Memory B cell (primary cell): Measurements from ENCODE around the gene SLC38A9.

ENCODE experiments used
- ATAC-seq: fragments of 150-1000 bp; cut with Tn5 transposase; 2 replicates; pipeline ENCODE4 v1.10.0; 2021; ENCODE audit warnings: low read depth, mild to moderate bottlenecking, moderate library complexity
- DNase-seq, 2 donors: peaks; one replicate each; pipeline ENCODE4 v3.0.0; 2022; ENCODE audit warnings: low spot score in 2 of 2
- H3K27ac Mint-ChIP-seq: one replicate; pipeline ENCODE4 v1.8.0; 2022; ENCODE audit warnings: mild to moderate bottlenecking, moderate library complexity, mixed read lengths
- H3K27me3 Mint-ChIP-seq: one replicate; pipeline ENCODE4 v1.8.0; 2022; ENCODE audit warnings: mixed read lengths
- H3K36me3 Mint-ChIP-seq: one replicate; pipeline ENCODE4 v1.8.0; 2022; ENCODE audit warnings: mild to moderate bottlenecking, mixed read lengths
- H3K4me1 Mint-ChIP-seq: one replicate; pipeline ENCODE4 v1.8.0; 2022; ENCODE audit warnings: mixed read lengths
- H3K4me3 Mint-ChIP-seq: one replicate; pipeline ENCODE4 v1.8.0; 2022; ENCODE audit warnings: mild to moderate bottlenecking, moderate library complexity, mixed read lengths
- H3K9me3 Mint-ChIP-seq: one replicate; pipeline ENCODE4 v1.8.0; 2022; ENCODE audit warnings: mixed read lengths

SLC38A9 gene

DNA sequence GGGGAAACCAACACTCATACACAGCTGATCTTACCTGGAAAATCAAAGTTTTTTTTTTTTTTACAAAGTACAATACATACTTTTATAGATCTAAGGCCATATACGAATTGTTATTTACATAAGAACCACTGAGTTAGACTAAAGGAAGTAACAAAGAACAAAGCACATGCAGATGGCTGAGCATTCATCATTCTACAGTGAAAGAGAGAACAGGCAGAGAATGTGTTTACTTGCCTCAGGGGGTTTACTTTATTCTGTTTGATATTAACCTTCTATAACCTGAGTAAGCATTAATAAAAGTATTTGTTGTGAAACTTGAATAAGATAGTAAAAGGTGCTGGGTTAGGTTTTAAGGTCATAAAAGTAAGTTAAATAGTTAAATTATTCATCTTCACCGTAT is 54.7 kb downstream of the SLC38A9 start:
- Mint-ChIP-seq H3K27me3 (no peaks in the 10 kb centered on the region), H3K4me3 (no peak overlapping the region), H3K4me1 (no peaks in the 10 kb centered on the region), H3K9me3 (no peaks in the 10 kb centered on the region), H3K36me3 (peaks cover 18% of the 10 kb centered on the region), H3K27ac (no peak overlapping the region)
- DNase-seq: no peak
- ATAC-seq: no peak

DNA sequence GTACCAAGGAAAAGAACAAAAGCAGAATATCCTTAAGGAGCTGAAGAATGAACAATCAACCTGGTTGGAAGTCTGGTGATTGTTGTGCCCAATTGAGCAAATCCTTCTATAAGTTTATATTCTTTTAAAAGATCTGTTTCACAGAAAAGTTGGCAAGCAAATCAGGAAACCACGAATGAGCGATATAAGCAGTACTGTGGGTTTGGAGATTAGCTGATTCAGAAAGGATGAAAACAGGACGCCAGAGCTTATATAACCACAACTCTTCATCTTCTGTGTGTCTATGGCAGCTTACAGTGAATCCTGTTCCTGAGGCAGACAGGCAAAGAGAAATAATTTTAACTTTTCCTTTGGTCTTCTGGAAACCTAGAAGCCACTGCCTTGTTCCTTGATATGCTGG is 61.7 kb downstream of the SLC38A9 start:
- Mint-ChIP-seq H3K4me1 (no peaks in the 10 kb centered on the region), H3K4me3 (no peak overlapping the region), H3K9me3 (no peaks in the 10 kb centered on the region), H3K36me3 (peaks cover 30% of the 10 kb centered on the region), H3K27me3 (no peaks in the 10 kb centered on the region), H3K27ac (no peak overlapping the region)
- ATAC-seq (no peak), DNase-seq (no peak)

- H3K36me3 Mint-ChIP-seq: peaks cover 27% of the 10 kb centered on the region
- H3K9me3 Mint-ChIP-seq: no peaks in the 10 kb centered on the region
- ATAC-seq: no peak
- H3K27ac Mint-ChIP-seq: no peak overlapping the region
- no peak for DNase-seq
- H3K27me3 Mint-ChIP-seq: no peaks in the 10 kb centered on the region
- no peaks in the 10 kb centered on the region for H3K4me1 Mint-ChIP-seq
- no peak overlapping the region for H3K4me3 Mint-ChIP-seq
Observed at GRCh38 chr5:55649963-55650362, 62.2 kb downstream of the SLC38A9 start.

DNA sequence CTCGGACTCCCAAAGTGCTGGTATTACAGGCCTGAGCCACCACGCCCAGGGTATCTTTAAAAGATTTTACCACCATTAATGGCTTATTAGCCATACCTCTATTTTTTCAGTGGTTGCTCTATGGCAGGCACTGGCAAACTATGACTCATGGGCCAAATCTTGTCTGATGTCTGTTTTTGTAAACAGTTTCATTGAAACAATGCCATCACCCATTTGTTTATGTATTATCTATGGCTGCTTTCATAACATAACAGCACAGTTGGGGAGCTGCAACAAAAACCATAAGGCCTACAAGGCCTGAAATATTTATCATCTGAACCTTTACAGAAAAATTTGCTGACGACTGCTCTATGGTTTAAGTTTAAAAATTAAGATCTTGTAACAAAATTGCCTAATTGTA is 66.8 kb downstream of the SLC38A9 start:
- no peak overlapping the region for H3K27ac Mint-ChIP-seq
- H3K36me3 Mint-ChIP-seq: peaks cover 30% of the 10 kb centered on the region
- H3K4me1 Mint-ChIP-seq: no peaks in the 10 kb centered on the region
- ATAC-seq (no peak), DNase-seq (no peak)
- H3K27me3 Mint-ChIP-seq: no peaks in the 10 kb centered on the region
- H3K9me3 Mint-ChIP-seq: no peaks in the 10 kb centered on the region
- no peak overlapping the region for H3K4me3 Mint-ChIP-seq

DNA sequence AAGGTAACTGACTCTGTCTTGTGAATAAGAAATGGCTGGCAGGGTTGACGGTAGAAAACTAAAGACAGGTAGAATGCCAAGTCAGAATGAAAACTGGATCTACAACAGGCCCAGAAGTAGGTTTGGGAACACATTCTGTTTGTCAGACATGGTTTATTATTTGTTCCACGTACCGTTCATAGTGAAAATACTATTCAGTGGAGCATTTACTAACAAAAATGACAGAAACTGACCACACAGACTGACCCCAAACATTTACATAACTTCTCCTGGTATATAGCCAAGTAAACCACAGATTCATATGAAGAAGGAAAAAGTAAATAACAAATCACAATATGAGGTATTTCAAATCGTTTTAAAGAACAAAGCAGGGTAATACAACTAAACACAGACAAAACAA is 73.7 kb downstream of the SLC38A9 start:
- DNase-seq (no peak), ATAC-seq (no peak)
- H3K27ac Mint-ChIP-seq: no peak overlapping the region
- no peaks in the 10 kb centered on the region for H3K27me3 Mint-ChIP-seq
- no peak overlapping the region for H3K4me3 Mint-ChIP-seq
- no peaks in the 10 kb centered on the region for H3K4me1 Mint-ChIP-seq
- H3K9me3 Mint-ChIP-seq: no peaks in the 10 kb centered on the region
- peaks cover 25% of the 10 kb centered on the region for H3K36me3 Mint-ChIP-seq

DNA sequence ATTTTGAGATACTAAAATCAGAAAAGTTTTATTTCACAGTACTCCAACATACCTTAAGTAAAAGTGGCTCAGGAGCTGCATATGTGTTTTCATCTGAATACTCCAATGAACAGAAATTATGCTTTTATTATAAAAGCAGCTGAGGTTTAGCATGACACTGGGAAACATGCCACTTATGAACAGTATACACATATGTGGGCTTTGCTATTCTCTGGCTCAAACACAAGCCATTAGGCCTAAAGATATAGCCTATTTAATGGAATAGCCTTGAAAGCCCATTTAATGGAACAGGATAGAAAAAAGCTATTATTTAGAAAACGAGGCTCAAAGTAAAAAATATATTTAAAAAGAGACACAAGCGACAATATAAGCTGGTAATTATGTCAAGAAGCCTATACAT is 74.1 kb downstream of the SLC38A9 start:
- ATAC-seq (no peak), DNase-seq (no peak)
- H3K27ac Mint-ChIP-seq: no peak overlapping the region
- H3K4me1 Mint-ChIP-seq: no peaks in the 10 kb centered on the region
- no peaks in the 10 kb centered on the region for H3K9me3 Mint-ChIP-seq
- no peak overlapping the region for H3K4me3 Mint-ChIP-seq
- peaks cover 24% of the 10 kb centered on the region for H3K36me3 Mint-ChIP-seq
- no peaks in the 10 kb centered on the region for H3K27me3 Mint-ChIP-seq

DNA sequence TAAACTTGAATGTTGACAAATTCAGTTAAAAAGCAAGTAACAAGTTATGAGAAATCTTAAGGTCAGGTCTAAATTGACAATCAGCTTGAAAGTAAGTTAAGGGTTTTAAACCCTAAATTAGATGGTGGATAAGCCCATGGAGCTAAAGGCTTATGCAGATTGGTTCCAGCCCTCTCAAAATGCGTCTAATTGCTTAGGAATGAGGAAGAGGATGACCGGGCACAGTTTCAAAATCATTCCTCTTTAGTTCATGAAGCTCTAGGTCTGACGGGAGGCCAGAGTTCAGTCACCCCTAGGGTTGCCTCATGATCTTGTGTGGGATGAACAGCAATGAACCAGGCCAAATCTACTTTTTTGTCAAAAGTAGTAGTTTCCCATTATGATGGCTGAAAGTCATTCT is 75.4 kb downstream of the SLC38A9 start:
- DNase-seq (no peak), ATAC-seq (no peak)
- Mint-ChIP-seq H3K27me3 (no peaks in the 10 kb centered on the region), H3K9me3 (no peaks in the 10 kb centered on the region), H3K4me1 (no peaks in the 10 kb centered on the region), H3K36me3 (peaks cover 27% of the 10 kb centered on the region), H3K4me3 (no peak overlapping the region), H3K27ac (no peak overlapping the region)

DNA sequence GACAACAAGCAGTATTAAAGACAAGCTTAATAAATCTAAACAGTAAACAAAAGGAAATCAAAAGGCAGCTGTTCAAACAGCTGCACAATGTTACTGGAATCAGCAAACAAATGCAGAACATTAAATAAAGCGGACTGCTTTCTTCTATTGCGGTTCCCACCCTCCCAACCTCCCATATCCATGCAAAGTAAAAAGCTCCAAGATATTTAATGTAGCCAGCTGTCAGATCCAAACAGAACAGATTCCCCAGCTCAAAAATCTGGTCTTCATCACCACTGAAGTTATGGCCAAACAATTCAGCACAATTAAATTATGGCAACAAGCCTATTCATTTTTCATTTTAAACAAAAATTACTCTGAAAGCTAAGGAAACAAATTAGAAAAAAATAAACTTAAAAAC is 75.9 kb downstream of the SLC38A9 start:
- H3K36me3 Mint-ChIP-seq: peaks cover 22% of the 10 kb centered on the region
- ATAC-seq (no peak), DNase-seq (no peak)
- no peak overlapping the region for H3K4me3 Mint-ChIP-seq
- no peaks in the 10 kb centered on the region for H3K4me1 Mint-ChIP-seq
- no peaks in the 10 kb centered on the region for H3K27me3 Mint-ChIP-seq
- no peak overlapping the region for H3K27ac Mint-ChIP-seq
- H3K9me3 Mint-ChIP-seq: no peaks in the 10 kb centered on the region

GRCh38 chr5:55634866-55635265 is 77.3 kb downstream of the SLC38A9 start:
- Mint-ChIP-seq H3K9me3 (no peaks in the 10 kb centered on the region), H3K27ac (no peak overlapping the region), H3K36me3 (peaks cover 23% of the 10 kb centered on the region), H3K4me1 (no peaks in the 10 kb centered on the region), H3K4me3 (no peak overlapping the region), H3K27me3 (no peaks in the 10 kb centered on the region)
- no peak for DNase-seq
- no peak for ATAC-seq

- no peaks in the 10 kb centered on the region for H3K4me1 Mint-ChIP-seq
- H3K4me3 Mint-ChIP-seq: no peak overlapping the region
- H3K36me3 Mint-ChIP-seq: peaks cover 25% of the 10 kb centered on the region
- ATAC-seq (no peak), DNase-seq (no peak)
- no peaks in the 10 kb centered on the region for H3K9me3 Mint-ChIP-seq
- no peak overlapping the region for H3K27ac Mint-ChIP-seq
- no peaks in the 10 kb centered on the region for H3K27me3 Mint-ChIP-seq
Observed at GRCh38 chr5:55634209-55634805, 77.8 kb downstream of the SLC38A9 start.

- Mint-ChIP-seq H3K36me3 (peaks cover 24% of the 10 kb centered on the region), H3K27ac (no peak overlapping the region), H3K4me1 (no peaks in the 10 kb centered on the region), H3K4me3 (no peak overlapping the region), H3K27me3 (no peaks in the 10 kb centered on the region), H3K9me3 (no peaks in the 10 kb centered on the region)
- ATAC-seq: no peak
- no peak for DNase-seq
Observed at GRCh38 chr5:55633574-55634208, 78.4 kb downstream of the SLC38A9 start.

- Mint-ChIP-seq H3K4me1 (no peaks in the 10 kb centered on the region), H3K27me3 (no peaks in the 10 kb centered on the region), H3K9me3 (no peaks in the 10 kb centered on the region), H3K36me3 (peaks cover 21% of the 10 kb centered on the region), H3K27ac (no peak overlapping the region), H3K4me3 (no peak overlapping the region)
- ATAC-seq (no peak), DNase-seq (no peak)
Observed at GRCh38 chr5:55629815-55630214, 82.3 kb downstream of the SLC38A9 start.

GRCh38 chr5:55626790-55627189 is 85.3 kb downstream of the SLC38A9 start:
- Mint-ChIP-seq H3K9me3 (no peaks in the 10 kb centered on the region), H3K27ac (no peak overlapping the region), H3K27me3 (no peaks in the 10 kb centered on the region), H3K4me1 (no peaks in the 10 kb centered on the region), H3K36me3 (peaks cover 10% of the 10 kb centered on the region), H3K4me3 (no peak overlapping the region)
- DNase-seq: no peak
- no peak for ATAC-seq

- no peak overlapping the region for H3K27ac Mint-ChIP-seq
- no peak for ATAC-seq
- no peak for DNase-seq
- H3K4me3 Mint-ChIP-seq: no peak overlapping the region
- peaks cover 10% of the 10 kb centered on the region for H3K36me3 Mint-ChIP-seq
- H3K27me3 Mint-ChIP-seq: no peaks in the 10 kb centered on the region
- no peaks in the 10 kb centered on the region for H3K4me1 Mint-ChIP-seq
- no peaks in the 10 kb centered on the region for H3K9me3 Mint-ChIP-seq
Observed at GRCh38 chr5:55625913-55626312, 86.2 kb downstream of the SLC38A9 start.

DNA sequence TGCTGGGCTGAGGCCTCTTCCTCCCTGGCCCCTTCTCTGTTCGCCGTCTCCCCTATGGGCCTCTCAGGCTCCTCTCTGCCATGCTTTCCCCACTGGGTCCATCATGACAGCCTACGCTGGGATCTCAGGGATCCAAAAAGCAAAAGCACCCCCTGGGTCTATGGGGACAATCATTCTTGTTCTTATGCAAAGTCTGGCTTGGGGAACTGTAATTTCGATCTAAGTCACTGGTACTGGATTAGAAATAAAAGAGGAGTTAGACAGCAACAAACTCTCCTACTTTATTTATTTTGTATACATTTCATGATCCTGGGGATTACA is 86.6 kb downstream of the SLC38A9 start:
- Mint-ChIP-seq H3K9me3 (no peaks in the 10 kb centered on the region), H3K27me3 (no peaks in the 10 kb centered on the region), H3K4me3 (no peak overlapping the region), H3K4me1 (no peaks in the 10 kb centered on the region), H3K36me3 (peaks cover 10% of the 10 kb centered on the region), H3K27ac (no peak overlapping the region)
- no peak for ATAC-seq
- no peak for DNase-seq
